ENCODE results near the gene ERCC1. TPM values are rescaled to one million over a fixed set of nuclear protein-coding genes. Genes with fewer than 3 reads are reported as not detected.

ERCC1 gene
- polyA plus RNA-seq, 1 experiment, result 121 TPM

DNA sequence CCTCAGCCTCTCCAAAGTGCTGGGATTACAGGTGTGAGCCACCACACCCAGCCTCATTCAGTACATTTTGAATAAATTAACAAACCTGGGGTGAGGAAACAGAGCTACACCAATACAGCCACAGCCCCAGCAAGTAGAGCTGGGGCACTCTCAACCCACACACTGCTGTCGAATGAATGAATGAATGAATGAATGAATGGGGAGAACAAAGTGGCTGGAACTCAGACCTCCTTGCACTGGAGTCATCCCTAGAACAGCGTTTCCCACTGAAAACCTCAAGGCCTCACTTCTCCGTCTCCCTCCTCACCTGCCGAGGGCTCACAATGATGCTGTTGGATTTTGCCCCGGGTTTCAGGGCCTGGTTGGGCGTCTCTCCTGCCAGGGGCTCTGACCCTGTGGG is 2.8 kb downstream of the ERCC1 start:
- no peak for DNase-seq (ENCODE audit: low read depth)
- peaks cover 7% of the 10 kb centered on the region for H3K36me3 ChIP-seq (ENCODE audit: control insufficient read depth, insufficient read depth, low read length)
- H3K4me3 ChIP-seq (ENCODE audit: low read depth, low read length), result no peak overlapping the region
- ChIA-PET CTCF (no interaction called here), POLR2A (no interaction called here)
- H3K27me3 ChIP-seq (ENCODE audit: control insufficient read depth, insufficient read depth, low read length), result no peaks in the 10 kb centered on the region
- no peak for TF ChIP-seq CTCF (IDR thresholded peaks at IDR 0.05; ENCODE audit: insufficient read depth, low read depth, low read length)

- POLR2A ChIA-PET, result no interaction called here
- H3K27me3 ChIP-seq (ENCODE audit: control insufficient read depth, insufficient read depth, low read length), result no peaks in the 10 kb centered on the region
- TF ChIP-seq CTCF (IDR thresholded peaks at IDR 0.05; ENCODE audit: insufficient read depth, low read depth, low read length), result no peak
- H3K4me3 ChIP-seq (ENCODE audit: low read depth, low read length), result no peak overlapping the region
- H3K36me3 ChIP-seq (ENCODE audit: control insufficient read depth, insufficient read depth, low read length), result peaks cover 7% of the 10 kb centered on the region
- CTCF ChIA-PET, result interaction anchor here (1.0 kb wide), 1 partner anchor 18 kb away, joined by 3 read pairs; no protein-coding TSS in a partner anchor
- no peak for DNase-seq (ENCODE audit: low read depth)
These were observed 3.4 kb downstream of the ERCC1 start for GRCh38 chr19:45420356-45420755.

- no peak for DNase-seq (ENCODE audit: low read depth)
- CTCF ChIA-PET, result interaction anchor here (1.0 kb wide), 1 partner anchor 18 kb away, joined by 3 read pairs; no protein-coding TSS in a partner anchor
- peaks cover 7% of the 10 kb centered on the region for H3K36me3 ChIP-seq (ENCODE audit: control insufficient read depth, insufficient read depth, low read length)
- POLR2A ChIA-PET, result no interaction called here
- H3K4me3 ChIP-seq (ENCODE audit: low read depth, low read length), result no peak overlapping the region
- no peak for TF ChIP-seq CTCF (IDR thresholded peaks at IDR 0.05; ENCODE audit: insufficient read depth, low read depth, low read length)
- no peaks in the 10 kb centered on the region for H3K27me3 ChIP-seq (ENCODE audit: control insufficient read depth, insufficient read depth, low read length)
These were observed 3.8 kb downstream of the ERCC1 start for GRCh38 chr19:45419895-45420294.

GRCh38 chr19:45419396-45419795 is 4.3 kb downstream of the ERCC1 start:
- ChIA-PET POLR2A (no interaction called here), CTCF (no interaction called here)
- DNase-seq (ENCODE audit: low read depth), result no peak
- TF ChIP-seq CTCF (IDR thresholded peaks at IDR 0.05; ENCODE audit: insufficient read depth, low read depth, low read length), result no peak
- no peak overlapping the region for H3K4me3 ChIP-seq (ENCODE audit: low read depth, low read length)
- peaks cover 11% of the 10 kb centered on the region for H3K36me3 ChIP-seq (ENCODE audit: control insufficient read depth, insufficient read depth, low read length)
- H3K27me3 ChIP-seq (ENCODE audit: control insufficient read depth, insufficient read depth, low read length), result no peaks in the 10 kb centered on the region

DNA sequence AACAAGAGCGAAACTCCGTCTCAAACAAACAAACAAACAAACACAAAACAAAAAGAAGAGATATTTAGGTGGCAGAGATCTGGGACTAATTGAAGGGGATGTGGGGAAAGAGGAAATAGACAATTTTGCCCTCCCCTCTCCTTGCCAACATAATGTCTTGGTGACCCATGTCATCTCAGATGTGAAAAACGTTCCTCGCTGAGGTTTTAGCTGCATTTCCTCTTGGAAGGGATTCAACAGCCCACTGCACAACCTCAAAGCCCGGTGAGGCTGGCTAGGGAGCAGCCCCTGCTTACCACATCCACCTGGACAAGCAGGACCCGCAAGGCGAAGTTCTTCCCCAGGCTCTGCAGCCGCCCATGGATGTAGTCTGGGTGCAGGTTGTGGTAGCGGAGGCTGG is 4.9 kb downstream of the ERCC1 start:
- no peak for DNase-seq (ENCODE audit: low read depth)
- Histone ChIP-seq H3K27me3 (ENCODE audit: control insufficient read depth, insufficient read depth, low read length) (no peaks in the 10 kb centered on the region), H3K36me3 (ENCODE audit: control insufficient read depth, insufficient read depth, low read length) (peaks cover 15% of the 10 kb centered on the region), H3K4me3 (ENCODE audit: low read depth, low read length) (no peak overlapping the region)
- no peak for TF ChIP-seq CTCF (IDR thresholded peaks at IDR 0.05; ENCODE audit: insufficient read depth, low read depth, low read length)
- POLR2A ChIA-PET, result interaction anchor here (0.5 kb wide), 1 partner anchor 86 kb away, joined by 6 read pairs; no protein-coding TSS in a partner anchor
- CTCF ChIA-PET, result no interaction called here
